ENCODE data around the gene PUM2.

The PUM2 gene

GRCh38 chr2:20222014-20222768, 128.5 kb downstream of the PUM2 start:
- H3K4me3 ChIP-seq: peak overlapping the region; percentile 56 to 77 (median 64)
- H3K27ac ChIP-seq: peak overlapping the region in 20 of 21 experiments; percentile 80 to 98 (median 92)

DNA sequence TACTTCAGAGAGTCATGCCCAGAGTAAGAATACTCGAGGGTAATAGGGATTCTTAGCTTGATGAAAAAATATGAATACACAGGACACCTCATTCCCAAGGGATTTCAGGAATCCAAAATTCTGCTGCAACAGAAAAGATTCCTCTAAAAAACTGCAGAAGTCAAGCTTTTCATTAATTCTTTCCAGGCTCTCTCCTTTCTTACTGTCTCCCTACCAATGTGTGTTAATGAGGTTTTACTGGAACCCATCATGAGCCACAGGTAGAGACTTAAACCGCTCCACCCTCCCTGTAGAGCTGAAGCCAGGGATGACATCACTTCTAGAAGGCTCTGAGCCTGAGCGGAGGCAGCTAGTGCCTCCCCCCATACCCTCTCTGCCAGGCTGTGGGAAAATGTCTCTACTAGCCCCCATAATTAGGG, 129.1 kb downstream of the PUM2 start:
- peak overlapping the region in 19 of 21 experiments; percentile 80 to 98 (median 93) for H3K27ac ChIP-seq
- H3K4me3 ChIP-seq: peak overlapping the region in 5 of 7 experiments; percentile 4 to 77 (median 64)

GRCh38 chr2:20220806-20221554, 129.7 kb downstream of the PUM2 start:
- peak overlapping the region in 4 of 7 experiments; percentile 8 to 77 (median 64) for H3K4me3 ChIP-seq
- H3K27ac ChIP-seq: peak overlapping the region in 19 of 21 experiments; percentile 11 to 98 (median 91)

DNA sequence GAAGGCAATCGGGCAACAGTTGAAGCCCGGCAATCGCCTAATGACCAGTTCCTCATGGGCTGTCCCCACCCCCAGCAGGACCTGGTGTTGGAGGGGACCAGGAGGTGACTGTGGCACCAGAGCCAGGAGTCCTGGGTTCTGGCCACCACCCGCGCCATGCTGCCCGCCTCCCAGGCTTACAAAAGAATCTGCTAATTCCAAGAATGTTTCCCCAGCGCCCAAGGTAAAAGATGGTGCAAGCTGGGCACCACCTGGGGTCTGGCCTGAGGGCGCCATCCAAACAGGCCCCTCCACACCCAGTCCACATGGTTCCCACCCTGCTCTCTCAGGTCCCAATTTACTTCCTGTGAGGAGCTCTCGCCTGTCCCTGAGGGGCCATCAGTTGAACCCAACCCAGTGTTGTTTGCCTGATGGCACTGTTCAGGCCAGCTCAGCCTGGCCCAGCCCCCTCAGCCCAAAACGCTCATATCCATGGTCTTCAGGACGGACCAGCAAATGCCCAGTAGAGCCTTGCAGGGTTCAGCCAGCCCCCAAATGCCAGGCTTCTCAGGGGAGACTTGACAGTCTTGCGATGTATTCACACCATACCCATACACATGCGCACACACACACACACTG, 130.8 kb downstream of the PUM2 start:
- peak overlapping the region in 18 of 21 experiments; percentile 17 to 98 (median 78) for H3K27ac ChIP-seq
- peak overlapping the region in 4 of 7 experiments; percentile 4 to 17 (median 8) for H3K4me3 ChIP-seq

DNA sequence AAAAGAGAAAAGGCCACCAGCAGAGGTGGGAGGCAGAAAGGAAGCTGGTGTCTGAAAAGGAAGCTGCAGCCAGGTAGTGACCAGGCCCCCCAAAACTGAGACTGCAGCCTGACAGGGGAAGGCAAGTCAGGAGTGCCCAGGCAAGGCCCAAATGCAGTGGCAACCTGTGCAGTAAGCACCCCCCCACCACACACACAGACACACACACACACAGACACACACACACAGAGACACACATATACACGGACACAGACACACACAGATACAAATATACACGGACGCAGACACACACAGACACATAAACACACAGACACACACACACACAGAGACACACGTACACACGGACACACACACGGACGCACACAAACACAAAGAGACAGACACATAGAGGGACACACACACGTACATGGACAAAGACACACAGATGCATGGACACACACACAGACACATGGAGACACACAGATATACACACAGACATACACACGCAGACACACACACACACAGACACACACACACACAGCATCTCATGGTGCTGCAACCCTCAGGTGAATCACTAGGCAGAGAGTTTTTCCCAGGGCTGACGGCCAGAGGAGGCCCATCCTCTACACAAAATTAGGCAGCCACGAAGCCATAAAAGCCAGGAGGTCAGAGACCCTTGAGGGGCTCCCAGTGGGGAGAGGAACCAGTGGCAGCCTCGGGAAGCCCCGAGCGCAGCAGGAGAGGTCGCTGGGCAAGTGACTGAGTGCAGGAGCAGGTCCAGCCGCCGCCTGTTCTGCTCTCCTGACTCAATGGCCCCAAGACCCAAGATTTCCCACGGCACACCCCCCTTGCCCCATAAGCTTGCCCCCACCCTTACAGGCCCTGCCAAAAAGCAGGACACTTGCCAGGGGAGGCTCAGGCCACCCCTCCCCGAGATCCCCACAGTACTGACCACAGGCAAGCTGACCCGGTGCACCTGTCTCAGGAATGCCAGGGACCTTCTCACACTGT, 132.0 kb downstream of the PUM2 start:
- peak overlapping the region in 2 of 7 experiments; percentile 9 to 17 for H3K4me3 ChIP-seq
- H3K27ac ChIP-seq: peak overlapping the region in 20 of 21 experiments; percentile 18 to 98 (median 72)

DNA sequence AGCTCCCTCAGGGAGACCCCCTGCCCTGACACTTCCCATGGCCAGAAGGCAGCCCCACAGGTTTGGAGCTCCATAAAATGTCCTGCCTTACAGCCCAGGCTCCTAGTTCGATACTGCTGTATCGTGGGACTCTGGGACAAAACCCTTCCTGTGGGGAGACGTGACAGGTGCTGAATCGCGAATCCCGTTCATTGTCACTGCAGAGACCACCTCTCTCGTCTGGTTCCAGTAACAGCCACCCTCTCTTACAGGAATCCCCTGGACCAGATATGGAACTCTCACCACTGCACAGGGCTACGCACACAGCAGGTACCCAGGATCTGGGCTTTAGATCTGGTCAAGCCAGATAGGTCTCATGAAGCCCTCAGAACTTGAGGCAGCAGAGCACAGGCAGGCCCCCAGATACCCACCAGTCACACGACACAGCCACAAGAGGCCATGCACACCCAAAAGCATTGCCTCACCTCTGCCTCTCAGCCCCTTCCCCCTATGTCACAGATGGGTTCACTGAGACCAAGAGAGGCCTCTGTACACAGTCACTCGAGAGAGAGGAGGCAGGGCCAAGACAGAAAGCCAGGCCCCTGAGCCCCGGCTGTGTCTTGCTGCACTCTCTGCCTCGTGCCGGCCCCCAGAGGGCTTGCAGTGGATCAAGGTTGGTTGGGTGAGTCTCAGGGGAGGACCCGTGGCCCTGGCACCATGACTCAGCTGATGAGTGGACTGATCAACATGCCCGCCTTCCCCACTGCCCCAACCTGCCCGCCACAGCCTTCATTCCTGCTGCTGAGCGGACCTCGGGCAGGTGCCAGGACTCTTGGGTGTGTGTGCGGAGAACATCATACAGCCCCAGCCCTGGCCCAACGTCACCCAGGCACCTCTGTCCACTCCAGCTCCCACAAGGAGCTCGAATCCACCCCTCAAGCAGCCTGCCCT, 133.3 kb downstream of the PUM2 start:
- H3K27ac ChIP-seq: peak overlapping the region in 20 of 21 experiments; percentile 28 to 98 (median 74)
- H3K4me3 ChIP-seq: no peak overlapping the region

DNA sequence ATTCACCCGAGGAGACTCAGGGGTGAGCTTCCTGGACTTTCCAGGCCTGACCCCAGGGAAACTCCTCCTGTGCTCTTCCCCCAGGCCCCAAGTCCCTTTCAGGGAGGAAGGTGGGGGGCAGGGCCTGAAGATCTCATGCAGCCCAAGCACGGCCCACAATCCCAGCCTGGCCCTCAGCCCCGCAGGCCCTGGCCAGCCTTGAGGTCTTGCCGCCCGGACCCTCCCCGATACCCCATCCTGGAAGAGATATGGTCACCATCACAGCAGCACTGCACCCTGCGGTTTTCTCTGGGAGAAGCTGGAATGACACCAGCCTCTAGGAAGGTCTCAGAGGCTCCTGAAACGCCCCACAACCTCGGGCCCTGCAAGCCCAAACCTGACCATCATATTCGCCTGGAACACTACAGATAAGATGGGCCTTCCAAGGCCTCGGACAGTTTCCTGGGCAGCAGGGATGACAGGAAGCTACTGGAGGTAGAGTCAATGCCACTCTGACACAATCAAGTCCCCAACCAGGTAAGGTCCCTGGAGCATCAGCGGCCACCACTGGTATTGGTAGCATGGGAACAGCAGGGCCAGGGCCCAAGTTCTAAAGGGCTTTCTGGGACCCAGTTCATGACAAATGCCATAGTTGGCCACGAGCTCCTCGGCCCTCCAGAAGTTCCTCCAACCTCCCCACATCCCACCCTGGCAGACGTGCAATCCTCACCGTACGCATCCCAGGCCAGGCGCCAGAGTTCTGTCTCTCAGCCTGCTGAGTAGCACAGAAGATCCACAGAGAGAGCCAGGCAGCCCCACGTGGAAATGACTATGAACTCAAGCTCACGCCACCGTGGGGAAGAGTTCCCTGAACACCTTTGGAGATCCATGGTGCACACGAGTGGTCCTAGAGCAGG, 134.3 kb downstream of the PUM2 start:
- peak overlapping the region in 20 of 21 experiments; percentile 15 to 98 (median 82) for H3K27ac ChIP-seq
- H3K4me3 ChIP-seq: no peak overlapping the region

GRCh38 chr2:20215183-20216040, 135.2 kb downstream of the PUM2 start:
- H3K27ac ChIP-seq: peak overlapping the region in 19 of 21 experiments; percentile 42 to 98 (median 82)
- no peak overlapping the region for H3K4me3 ChIP-seq

- peak overlapping the region in 20 of 21 experiments; percentile 39 to 98 (median 84) for H3K27ac ChIP-seq
- no peak overlapping the region for H3K4me3 ChIP-seq
Measured at GRCh38 chr2:20214566-20215182, 136.0 kb downstream of the PUM2 start.

- Histone ChIP-seq H3K27ac (peak overlapping the region in 20 of 21 experiments; percentile 60 to 98 (median 84)), H3K4me3 (no peak overlapping the region)
Measured at GRCh38 chr2:20213651-20214565, 136.7 kb downstream of the PUM2 start.

- H3K27ac ChIP-seq: peak overlapping the region in 20 of 21 experiments; percentile 60 to 98 (median 84)
- peak overlapping the region in 2 of 7 experiments; percentile 8 to 15 for H3K4me3 ChIP-seq
Measured at GRCh38 chr2:20212871-20213503, 137.7 kb downstream of the PUM2 start.

DNA sequence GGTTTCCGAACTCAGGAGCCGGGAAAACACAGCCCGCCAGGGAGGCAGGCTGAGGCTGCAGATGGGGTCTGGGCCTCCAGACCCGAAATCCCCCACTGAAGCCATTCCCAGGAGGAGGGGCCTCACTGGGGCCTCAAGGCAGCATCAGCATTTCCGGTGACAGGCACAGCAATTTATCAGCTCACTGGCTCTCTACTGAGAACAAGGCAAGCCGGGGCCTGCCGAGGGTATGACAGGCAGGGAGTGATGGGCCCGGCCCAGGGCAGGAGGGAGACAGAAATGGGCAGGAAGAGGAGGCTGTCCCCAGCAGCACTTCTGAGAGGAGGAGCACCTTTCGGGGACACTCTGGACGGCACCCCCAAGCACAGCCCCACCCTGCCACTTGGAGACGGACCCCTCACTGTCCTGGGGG, 138.2 kb downstream of the PUM2 start:
- peak overlapping the region in 2 of 7 experiments; percentile 8 to 15 for H3K4me3 ChIP-seq
- H3K27ac ChIP-seq: peak overlapping the region in 20 of 21 experiments; percentile 49 to 98 (median 84)

DNA sequence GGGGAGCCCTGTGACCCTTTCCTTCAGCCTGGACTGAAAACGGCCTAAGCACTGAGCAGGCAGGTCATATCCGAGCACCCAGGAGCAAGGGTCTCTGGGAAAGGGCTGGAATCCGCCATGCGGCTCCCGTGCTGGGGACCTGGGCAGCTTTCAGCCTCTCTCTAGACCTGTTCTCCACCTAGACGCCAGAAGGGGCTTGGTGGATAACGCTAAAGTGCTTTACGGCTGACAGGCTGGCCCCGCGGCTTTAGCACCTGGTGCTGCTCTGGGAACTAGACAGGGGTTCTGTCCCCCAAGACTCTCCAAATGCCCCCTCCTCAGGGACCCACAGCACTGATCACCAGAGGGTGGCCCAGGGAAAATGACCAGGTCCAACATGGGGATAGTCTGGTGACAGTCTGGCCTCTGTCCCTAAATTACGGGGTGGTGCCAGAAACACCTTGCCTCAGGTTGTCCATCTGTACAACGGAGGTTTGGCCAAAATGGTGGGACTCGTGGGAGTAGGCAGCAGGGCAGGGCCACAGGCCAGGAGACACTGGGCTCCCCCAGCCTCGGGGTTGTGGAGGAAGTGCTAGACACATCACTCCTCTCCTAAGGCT, 138.7 kb downstream of the PUM2 start:
- no peak overlapping the region for H3K4me3 ChIP-seq
- peak overlapping the region in 20 of 21 experiments; percentile 45 to 98 (median 84) for H3K27ac ChIP-seq
